AG08396 (cell line): ENCODE data around the gene ABCC6.
A peak's percentile ranks its signal among the peaks of the same experiment; 100 is the strongest.

Experiments used
- DNase-seq: peaks from one replicate; pipeline ENCODE4 v3.0.0; 2012; ENCODE audit warnings: low spot score, mixed read lengths

ABCC6 gene

GRCh38 chr16:16141784-16142396, 81.4 kb downstream of the ABCC6 start:
- DNase-seq: no peak

DNA sequence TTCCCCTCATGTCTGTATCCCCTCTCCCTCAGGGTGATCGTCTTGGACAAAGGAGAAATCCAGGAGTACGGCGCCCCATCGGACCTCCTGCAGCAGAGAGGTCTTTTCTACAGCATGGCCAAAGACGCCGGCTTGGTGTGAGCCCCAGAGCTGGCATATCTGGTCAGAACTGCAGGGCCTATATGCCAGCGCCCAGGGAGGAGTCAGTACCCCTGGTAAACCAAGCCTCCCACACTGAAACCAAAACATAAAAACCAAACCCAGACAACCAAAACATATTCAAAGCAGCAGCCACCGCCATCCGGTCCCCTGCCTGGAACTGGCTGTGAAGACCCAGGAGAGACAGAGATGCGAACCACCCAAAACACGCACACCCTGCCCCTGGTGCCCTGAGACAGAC, 82.2 kb downstream of the ABCC6 start:
- no peak for DNase-seq

DNA sequence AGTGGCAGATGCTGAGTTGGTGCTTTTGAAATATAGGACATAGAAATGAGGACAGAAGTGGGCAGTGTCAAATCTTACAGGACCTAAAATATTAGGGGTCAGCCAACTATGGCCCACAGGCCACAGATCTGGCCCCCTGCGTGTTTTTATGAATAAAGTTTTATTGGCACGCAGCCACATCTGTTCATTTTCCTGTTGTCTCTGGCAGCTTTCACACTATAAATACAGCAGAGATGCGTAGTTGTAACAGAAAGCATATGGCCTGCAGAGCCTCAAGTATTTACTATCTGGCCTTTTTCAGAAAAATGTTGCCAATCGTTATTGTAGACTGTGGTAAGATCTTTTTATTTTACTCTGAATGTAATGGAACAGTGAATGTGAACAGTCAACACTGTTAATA, 82.8 kb downstream of the ABCC6 start:
- no peak for DNase-seq

DNA sequence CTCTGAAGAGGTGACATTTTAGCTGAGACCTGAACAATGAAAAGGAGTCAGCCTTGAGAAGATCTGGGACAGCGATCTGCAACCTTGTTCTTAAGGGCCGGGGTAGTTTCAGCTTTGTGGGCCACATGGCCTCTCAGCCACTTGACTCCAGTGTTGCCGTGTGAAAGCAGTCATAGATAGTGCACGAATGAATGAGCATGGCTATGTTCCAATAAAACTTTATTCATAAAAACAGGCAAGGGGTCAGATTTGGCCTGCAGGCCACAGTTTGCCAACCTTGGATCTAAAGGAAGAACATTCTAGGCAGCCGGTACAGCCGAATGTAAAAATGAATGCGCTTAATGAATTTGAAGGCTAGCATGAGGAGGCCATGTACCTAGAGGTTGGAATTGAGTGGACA, 83.5 kb downstream of the ABCC6 start:
- DNase-seq: no peak

DNA sequence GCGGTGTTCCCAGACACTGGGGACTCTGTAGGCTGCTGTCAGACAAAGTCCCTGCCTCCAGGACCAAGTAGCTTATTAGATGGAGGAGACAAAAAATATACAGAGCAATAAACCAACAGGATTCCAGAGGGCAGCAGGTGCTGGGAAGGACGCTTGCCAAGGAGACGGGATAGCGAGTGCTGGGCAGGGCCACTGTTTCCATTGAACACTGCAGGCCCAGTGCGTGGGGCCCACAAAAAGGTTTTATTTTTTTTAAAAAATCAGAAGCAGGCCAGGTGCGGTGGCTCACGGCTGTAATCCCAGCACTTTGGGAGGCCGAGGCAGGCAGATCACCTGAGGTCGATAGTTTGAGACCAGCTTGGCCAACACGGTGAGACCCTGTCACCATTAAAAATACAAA, 84.2 kb downstream of the ABCC6 start:
- DNase-seq: no peak

GRCh38 chr16:16138034-16138635, 85.2 kb downstream of the ABCC6 start:
- no peak for DNase-seq

DNA sequence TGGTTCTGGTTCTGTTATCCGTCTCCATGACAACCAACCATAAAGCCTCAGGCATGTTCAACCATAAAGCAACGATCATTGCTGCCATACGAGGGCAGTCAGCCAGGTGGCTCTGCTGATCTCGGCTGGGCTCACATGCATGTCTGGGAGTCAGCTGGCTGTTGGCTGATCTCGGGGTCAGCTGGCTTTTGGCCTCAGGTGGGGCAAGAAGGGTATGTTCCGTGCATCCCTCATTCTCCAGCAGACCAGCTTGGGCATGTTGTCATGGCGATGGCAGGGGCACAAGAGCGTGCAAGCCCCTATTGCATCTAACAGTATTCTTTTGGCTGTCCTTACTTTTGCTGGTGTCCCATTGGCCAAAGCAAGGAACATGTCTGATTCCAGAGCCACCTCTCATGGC, 86.2 kb downstream of the ABCC6 start:
- no peak for DNase-seq

DNA sequence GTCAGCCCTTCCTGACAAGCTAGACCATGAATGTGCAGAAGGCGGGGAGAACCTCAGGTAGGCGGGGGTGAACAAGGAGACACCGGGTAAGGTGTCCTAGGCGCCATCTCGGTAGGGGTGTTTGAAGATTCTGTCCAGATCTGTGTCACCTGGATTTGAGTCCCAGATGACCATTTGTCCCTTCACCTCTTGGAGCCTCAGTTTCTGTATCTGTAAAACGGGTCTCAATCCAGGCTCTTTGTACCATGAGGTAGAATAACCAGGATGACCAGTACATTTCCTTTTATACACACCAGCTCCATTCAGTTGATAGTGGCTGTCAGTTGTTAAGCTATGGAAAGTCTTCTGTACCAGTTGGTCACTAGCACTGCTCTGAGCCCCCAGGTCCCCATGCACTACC, 86.7 kb downstream of the ABCC6 start:
- no peak for DNase-seq

- DNase-seq: no peak
Measured at GRCh38 chr16:16133943-16134604, 89.2 kb downstream of the ABCC6 start.

DNA sequence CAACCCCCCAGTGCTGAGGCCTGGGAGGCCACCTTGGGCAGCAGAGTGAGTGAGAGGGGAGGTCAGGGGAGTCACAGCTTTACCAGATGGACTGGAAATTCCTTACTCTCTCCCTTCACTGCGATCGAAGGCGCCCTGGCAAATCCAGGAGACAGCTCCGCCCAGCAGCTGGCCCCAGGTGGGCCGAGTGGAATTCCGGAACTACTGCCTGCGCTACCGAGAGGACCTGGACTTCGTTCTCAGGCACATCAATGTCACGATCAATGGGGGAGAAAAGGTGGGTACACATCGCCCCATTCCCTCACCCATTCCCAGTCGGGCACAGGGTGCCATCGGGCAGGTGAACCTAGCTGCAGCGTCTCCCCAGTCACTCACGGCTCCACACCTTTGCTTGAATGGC, 91.6 kb downstream of the ABCC6 start:
- no peak for DNase-seq

DNA sequence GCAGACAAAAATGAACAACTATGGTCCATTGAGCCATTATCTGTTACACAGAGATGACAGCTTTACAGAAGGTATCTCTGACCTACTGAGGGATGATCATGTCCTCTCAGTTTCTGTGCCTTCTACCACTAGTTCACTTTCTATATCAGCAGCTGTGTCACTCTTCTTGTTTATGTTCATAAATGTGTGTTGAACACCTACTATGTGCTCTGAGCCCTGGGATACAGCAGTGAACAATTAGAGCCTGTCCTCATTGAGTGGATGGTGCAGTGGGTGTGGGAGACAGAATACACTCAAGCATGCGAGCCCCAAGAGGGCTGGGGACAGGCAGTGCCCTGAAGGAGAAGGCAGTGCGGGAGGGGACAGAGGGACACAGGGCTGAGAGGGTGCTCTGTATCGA, 92.1 kb downstream of the ABCC6 start:
- no peak for DNase-seq

- DNase-seq: peak; percentile 76
Measured at GRCh38 chr16:16127469-16128116, 95.7 kb downstream of the ABCC6 start.

DNA sequence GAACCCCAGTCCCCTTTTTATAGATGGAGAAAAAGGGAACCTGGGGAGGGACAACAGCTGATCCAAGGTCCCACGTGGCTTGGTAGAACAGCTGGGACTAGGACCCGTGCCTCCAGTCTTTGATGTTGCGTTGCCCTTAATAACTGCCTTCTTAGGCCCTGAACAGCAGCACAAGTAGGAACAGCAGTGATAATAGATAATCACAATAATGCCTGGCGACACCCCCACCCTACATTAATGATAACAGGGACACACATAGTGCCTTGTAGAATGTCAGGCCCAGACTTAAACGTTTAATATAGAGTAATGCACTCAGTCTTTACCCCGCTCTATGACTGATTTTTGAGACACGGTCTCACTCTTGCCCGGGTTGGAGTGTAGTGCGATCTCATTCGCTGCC, 96.4 kb downstream of the ABCC6 start:
- no peak for DNase-seq

DNA sequence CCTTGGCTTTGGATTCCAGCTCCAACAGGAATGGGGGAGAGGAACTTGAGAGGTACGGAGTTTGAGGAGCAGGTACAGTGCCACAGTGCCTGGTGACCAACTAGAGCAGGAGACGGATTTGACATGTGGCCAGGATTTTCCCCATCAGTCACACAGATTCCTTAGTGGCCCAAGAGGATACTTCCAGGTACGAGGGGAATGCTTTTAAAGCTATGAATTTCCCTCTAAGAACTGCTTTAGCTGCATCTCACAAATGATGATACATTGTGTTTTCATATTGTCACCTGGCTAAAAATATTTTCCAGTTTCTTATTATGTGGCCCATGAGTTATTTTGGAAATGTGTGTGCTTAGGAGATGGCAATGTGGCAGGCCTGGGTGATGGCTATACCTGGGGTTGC, 98.3 kb downstream of the ABCC6 start:
- no peak for DNase-seq

- no peak for DNase-seq
Measured at GRCh38 chr16:16124438-16124837, 98.9 kb downstream of the ABCC6 start.

- no peak for DNase-seq
Measured at GRCh38 chr16:16122264-16122663, 101.0 kb downstream of the ABCC6 start.

DNA sequence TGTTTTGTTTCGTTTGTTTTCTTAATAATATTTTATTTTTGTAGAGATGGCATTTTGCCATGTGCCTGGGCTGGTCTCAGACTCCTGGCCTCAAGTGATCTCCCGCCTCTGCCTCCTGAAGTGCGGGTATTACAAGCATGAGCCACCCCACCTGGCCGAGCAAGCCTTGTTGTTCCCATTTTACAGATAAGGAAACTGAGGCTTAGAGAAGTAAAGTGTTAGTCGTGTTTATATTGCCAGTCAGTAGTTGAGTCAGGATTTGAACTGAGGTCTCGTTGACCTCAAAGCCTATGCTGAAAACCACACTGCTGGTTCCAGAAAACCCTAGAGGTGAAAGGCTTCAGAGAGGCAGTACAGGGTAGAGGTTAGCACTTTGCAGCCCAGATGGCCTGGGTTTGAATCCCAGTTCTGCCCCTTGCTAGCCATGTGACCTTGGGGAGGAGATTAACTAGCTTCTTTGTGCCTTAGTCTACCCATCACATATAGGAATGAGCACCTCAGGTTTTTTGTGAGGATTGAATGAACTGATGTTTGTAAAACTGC, 102.0 kb downstream of the ABCC6 start:
- no peak for DNase-seq

DNA sequence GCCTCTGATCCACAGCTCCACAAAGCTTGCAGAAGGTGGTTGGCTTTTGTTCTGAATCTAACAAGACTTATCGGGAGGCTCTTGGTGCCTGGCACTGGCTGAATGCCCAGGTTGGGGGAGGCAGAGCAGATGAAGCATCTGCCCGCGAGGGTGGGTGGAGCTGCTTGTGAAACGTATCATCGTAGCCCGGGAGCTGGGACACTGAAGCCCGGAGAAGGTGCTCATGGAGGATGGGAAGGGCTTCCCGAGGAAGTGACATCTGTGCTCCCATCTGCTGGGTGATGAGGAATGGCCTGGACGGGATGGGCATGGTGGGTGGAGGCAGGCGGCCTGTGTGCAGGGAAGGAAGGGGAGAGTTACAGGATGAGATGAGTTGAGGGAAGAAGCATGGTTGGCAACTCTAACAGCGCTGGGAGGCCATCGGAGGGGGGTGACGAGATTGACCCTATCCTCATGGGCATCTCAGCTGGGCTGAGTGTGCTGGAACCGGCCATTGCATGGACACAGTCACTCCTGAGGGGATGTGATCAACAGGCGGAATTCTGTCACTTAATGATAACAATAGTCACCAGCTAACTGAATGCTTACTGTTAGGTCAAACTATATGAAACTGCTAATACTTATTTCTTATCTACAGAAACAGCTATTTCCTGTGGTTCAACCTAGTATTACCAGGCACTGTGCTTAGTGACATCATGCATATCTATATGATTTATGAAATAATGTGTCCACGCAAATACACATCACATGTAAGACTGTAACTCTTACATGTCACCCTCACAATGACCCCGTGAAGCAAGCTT, 102.7 kb downstream of the ABCC6 start:
- no peak for DNase-seq

- no peak for DNase-seq
Measured at GRCh38 chr16:16120044-16120381, 103.3 kb downstream of the ABCC6 start.

GRCh38 chr16:16118337-16118736, 105.0 kb downstream of the ABCC6 start:
- no peak for DNase-seq

- DNase-seq: no peak
Measured at GRCh38 chr16:16116841-16117240, 106.5 kb downstream of the ABCC6 start.

- no peak for DNase-seq
Measured at GRCh38 chr16:16113076-16113475, 110.2 kb downstream of the ABCC6 start.
